Hematopoietic multipotent progenitor cell treated with erythropoietin and hydrocortisone succinate and interleukin-3 and kit ligand, for 4 days (in vitro differentiated cells): ENCODE results near the gene CACNB4.
A peak's percentile ranks its signal among the peaks of the same experiment; 100 is the strongest.

Source experiments
- DNase-seq: peaks from one replicate; pipeline ENCODE4 v3.0.0-alpha.2; 2015

CACNB4 gene

GRCh38 chr2:151849413-151850010 is 249.3 kb downstream of the CACNB4 start:
- no peak for DNase-seq

GRCh38 chr2:151845884-151846283 is 253.0 kb downstream of the CACNB4 start:
- DNase-seq: no peak

DNA sequence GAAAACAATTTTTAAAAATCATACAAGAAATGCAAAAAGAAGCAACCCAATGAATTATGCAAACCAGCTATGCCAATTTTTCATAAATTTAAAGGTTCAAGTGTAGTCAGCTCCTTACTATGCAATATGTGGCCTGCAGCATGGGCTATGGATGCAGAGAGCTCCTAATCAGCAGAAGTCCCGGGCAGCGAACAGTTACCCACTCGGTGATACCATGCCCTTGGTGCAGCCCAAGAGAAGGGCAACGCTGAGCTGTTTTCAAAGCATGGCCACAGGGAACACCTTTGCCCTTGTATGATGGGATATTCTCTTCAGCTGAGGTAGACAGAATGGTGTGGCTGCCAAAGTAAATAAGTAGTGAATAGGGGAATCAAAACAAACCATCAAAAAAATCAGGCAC is 253.4 kb downstream of the CACNB4 start:
- no peak for DNase-seq

GRCh38 chr2:151844211-151844896 is 254.5 kb downstream of the CACNB4 start:
- DNase-seq: peak; percentile 38

DNA sequence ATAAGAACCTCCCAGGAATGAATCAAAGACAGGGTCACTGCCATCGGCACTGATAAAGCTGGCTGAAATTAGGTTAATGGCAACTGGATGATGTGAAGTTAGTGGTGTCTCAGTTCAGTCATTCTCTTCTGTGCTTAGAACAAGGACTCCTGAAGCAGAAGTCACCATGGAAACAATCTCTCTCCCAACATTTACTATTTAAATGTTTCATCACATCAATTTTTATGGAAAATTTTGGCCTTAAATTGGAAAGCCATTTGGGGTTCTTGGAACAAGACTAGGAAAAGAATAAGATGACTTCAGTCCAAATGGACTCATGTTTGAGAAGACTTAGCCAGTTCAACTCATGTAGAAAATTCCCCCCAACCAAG is 255.2 kb downstream of the CACNB4 start:
- DNase-seq: no peak

GRCh38 chr2:151842830-151843690 is 255.8 kb downstream of the CACNB4 start:
- no peak for DNase-seq

- DNase-seq: no peak
These were observed 257.8 kb downstream of the CACNB4 start for GRCh38 chr2:151841047-151841424.

DNA sequence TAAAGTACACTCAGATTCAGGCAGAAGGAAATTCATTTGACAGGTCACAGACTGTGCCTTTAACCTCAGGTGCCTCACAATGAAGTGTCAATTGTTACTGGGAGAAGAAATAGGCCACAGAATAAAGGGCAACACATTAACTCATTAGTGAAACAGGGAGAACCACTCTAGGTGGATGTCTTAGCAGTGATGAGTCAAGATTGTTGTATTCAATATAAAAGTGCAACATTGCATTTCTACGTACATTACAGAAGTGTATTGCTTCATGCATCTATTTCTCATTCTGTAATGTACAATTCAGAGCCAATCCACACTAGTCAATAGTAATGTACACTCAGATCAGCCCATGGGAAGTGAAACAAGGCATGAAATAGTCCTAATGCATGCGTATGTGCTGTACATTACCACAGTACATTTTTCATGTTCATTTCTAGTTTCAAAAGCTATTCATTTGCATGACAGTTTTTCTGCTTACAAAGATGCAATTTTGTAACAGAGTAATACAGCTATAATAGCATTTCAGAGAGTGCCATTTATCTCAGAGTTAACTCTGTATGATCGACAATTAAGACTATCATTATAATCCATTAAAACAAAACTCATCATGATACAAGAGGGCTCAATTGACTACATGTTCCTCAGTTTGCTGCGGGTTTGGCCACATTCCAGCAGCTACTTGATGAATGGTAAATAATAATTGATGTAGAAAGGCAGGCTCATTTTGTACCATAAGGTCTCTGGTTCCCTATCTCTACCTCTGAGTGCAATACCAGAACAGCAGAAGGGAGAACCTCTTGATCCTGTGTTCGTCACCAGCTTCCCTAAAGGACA is 258.4 kb downstream of the CACNB4 start:
- DNase-seq: no peak

- no peak for DNase-seq
These were observed 260.9 kb downstream of the CACNB4 start for GRCh38 chr2:151837926-151838325.

GRCh38 chr2:151833984-151834383 is 264.9 kb downstream of the CACNB4 start:
- DNase-seq: peak; percentile 52

- DNase-seq: no peak
These were observed 267.9 kb downstream of the CACNB4 start for GRCh38 chr2:151830961-151831360.

DNA sequence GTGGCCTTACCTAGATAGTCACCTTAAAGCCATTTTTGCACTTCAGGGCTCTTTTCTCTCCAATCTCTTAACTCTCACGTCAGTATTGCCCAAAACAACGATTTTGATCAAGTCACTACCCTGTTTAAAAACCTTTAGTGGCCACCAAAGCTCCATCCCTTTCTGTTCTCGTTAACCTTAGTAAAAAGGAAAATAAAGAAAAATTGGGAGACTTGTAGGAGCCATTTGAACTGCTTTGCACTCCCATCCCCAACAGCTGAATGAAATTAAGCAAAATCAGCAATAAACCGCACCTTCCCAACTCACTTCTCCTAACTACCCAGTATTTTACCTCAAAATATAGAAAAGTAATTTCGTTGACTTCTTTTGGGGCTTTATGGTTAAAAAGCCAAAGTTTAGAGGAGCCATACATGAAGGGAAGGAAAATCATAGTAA is 269.9 kb downstream of the CACNB4 start:
- no peak for DNase-seq

DNA sequence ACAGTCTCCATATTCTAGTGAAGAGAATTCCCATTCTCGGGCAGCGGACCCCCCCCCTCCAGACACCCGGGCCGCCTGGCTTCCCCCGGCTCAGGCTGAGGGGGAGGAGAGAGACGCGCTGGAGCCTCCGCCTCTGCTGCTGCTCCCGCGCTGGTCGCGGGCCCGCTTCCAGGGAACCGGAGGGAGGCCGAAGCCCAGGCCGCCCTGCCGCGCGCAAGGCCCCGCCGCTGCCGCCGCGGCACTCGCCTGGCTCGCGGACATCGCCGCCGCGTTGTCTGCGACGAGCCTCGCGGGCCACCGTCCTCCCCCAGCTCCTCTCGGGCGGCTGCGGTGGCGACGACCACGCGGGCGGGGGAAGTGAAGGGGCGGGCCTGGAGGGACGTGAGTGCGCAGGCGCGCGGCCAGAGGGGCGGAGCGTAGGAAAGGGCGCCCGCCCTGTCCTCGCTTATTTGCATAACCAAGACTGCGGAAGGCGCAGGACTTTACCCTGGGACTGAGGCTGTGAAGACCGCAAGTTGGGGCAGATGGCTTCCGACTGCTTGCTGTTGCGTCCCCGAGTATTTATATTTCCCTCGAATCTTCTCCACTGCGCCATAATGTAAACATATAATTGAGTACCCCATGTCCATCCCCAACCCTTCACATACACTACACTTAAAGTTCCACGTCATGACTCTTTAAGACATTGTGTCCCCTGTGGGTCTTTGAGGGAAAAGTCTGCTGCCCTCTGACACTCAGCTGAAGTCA is 270.5 kb downstream of the CACNB4 start, which contains the start of gene ARL5A:
TSS of gene ARL5A (minus strand) at position 279 of the 747 bp plus-strand sequence. CDS start at position 34, 245 bp downstream.
- DNase-seq: peak; percentile 98

GRCh38 chr2:151827564-151828142 is 271.2 kb downstream of the CACNB4 start:
- peak; percentile 65 for DNase-seq

GRCh38 chr2:151826737-151827157 is 272.1 kb downstream of the CACNB4 start:
- DNase-seq: peak; percentile 68

DNA sequence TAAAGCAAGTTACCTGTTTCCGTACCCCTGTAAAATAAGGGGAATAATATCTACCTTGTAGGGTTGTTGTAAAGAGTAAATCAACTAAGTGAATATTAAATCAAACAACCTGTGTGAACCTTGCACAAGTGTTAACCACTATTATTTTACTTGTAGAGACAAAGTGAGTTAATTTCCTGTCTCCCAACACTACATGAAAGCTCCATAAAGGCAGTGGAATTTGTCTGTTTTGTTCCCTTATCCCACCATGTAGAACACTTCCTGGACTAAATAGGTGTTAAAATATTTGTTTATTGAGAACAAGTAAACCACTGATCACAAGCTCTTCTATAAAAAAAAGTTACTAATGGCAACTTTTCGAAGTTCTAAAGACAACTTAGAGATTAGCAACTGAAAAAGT is 274.0 kb downstream of the CACNB4 start:
- DNase-seq: no peak

DNA sequence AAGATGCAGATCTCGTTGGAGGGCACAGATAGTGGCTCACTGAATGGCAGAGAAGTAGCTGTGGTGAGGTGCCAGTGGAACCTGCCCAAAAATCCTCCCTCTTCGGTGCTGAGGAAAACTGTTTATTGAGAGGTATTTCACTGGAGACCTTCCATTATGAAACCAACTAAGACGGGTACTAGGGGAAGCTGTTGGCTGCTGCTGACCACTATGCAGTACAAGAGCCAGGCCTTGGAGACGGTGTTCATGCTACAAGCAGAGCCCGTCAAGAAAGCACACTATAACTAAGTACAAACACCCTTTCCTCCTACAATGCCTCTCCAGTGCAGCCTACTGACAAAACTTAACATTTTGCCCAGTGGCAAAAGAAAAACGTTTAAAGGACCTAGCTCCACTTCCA is 275.2 kb downstream of the CACNB4 start:
- DNase-seq: peak; percentile 24

GRCh38 chr2:151819920-151820319 is 278.9 kb downstream of the CACNB4 start:
- DNase-seq: no peak

GRCh38 chr2:151817929-151818328 is 280.9 kb downstream of the CACNB4 start:
- DNase-seq: no peak

DNA sequence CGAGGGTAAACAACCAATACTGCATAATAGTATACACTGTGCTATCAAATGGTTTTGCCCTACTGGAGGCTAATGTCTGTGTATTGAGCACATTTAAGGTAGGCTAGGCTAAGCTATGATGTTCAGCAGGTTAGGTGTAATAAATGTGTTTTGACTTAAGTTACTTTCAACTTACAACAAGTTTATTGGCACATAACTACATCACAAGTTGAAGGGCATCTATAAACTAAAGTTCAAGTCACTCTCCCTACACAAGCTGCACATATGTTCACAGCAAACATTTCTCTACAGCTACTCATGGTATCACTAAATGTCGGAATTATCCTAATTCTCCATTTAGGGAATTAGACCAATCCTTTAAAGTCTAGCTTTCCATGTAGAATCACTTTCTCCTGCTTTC is 282.0 kb downstream of the CACNB4 start:
- DNase-seq: no peak

DNA sequence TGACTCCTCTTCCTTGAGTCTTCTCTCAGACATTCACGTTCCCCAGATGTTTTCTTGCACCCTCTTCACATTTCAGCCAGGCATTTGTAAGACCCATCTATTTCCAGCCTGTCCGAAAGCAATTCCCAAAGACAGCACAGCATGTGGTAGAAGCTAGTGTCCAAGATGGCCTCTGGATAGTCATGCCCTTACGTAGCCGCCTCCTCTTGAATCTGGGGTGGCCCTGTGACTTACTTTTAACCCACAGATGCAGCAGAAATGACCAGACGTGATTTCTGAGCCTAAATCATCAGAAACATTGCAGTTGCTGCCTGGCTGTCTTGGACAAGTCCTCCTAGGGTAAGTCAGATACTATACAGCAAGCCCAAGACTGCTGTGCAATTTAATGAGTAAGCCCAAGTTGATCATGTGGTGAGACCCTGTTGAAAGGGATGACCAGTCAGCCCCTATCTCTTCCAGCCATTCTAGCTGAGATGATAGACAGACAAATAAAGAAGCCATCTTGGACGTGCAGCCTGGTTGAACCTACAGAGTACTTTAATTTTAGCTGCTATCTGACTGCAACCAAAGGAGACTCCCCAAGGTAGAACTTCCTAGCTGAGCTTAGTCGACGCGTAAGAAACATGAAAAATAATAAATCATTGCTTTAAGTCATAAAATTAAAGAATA is 282.9 kb downstream of the CACNB4 start:
- DNase-seq: no peak
